IMR-90 (cell line): ENCODE data around the gene SLC22A4. TPM values are rescaled to one million over a fixed set of nuclear protein-coding genes. Genes with fewer than 3 reads are reported as not detected.
A peak's percentile ranks its signal among the peaks of the same experiment; 100 is the strongest.

Source experiments
- ATAC-seq: fragments of 200-7000 bp; cut with Tn5 transposase; 2 replicates; pipeline ENCODE4 v1.9.1; 2020; ENCODE audit warnings: low read depth, mild to moderate bottlenecking, moderate library complexity
- BruUV-seq: library from RNA; stranded (reverse); fragments of 400-500 nt; replicated peaks from 2 replicates; lab custom pipeline; 2021; lab: Mats Ljungman, UMichigan
- CTCF ChIA-PET: fragments of 300-600 bp; formaldehyde crosslinking; extraction: SDS; loops from one replicate; lab custom pipeline; 2021; ENCODE audit warnings: antibody characterized with exemption; lab: Yijun Ruan, JAX
- POLR2A ChIA-PET: fragments of 300-600 bp; sonication (Branson Sonifier 250); formaldehyde crosslinking; loops from one replicate; lab custom pipeline; 2022; ENCODE audit warnings: antibody characterized with exemption; ENCODE audit not compliant: unreplicated experiment; lab: Charles Lee
- DNase-seq: peaks from one replicate; pipeline ENCODE4 v3.0.0; 2013
- H2AFZ ChIP-seq: replicated peaks from 2 replicates; pipeline ENCODE3; 2013; ENCODE audit warnings: low read length, mild to moderate bottlenecking; ENCODE audit not compliant: poor library complexity
- H2AK5ac ChIP-seq: 2 replicates; pipeline ENCODE4 v1.6.1; 2013; ENCODE audit warnings: low read depth, low read length, inconsistent platforms
- H2AK9ac ChIP-seq: replicated peaks from 2 replicates; pipeline ENCODE3; 2013; ENCODE audit warnings: mild to moderate bottlenecking, low read depth, low read length, moderate library complexity; ENCODE audit not compliant: poor library complexity
- H2BK120ac ChIP-seq: 2 replicates; pipeline ENCODE4 v1.6.1; 2013; ENCODE audit warnings: low read depth, low read length, inconsistent platforms
- H2BK15ac ChIP-seq: 3 replicates; pipeline ENCODE4 v1.6.1; 2013; ENCODE audit warnings: low read depth, low read length, inconsistent platforms
- H2BK20ac ChIP-seq: 2 replicates; pipeline ENCODE4 v1.6.1; 2013; ENCODE audit warnings: low read depth, mild to moderate bottlenecking, inconsistent platforms, low read length, moderate library complexity
- H2BK5ac ChIP-seq: 2 replicates; pipeline ENCODE4 v1.6.1; 2013; ENCODE audit warnings: mild to moderate bottlenecking, low read depth, low read length, inconsistent platforms; ENCODE audit not compliant: poor library complexity, severe bottlenecking
- H3K14ac ChIP-seq: replicated peaks from 2 replicates; pipeline ENCODE4 v1.6.1; 2013; ENCODE audit warnings: low read depth, low read length, inconsistent platforms
- H3K18ac ChIP-seq: 2 replicates; pipeline ENCODE4 v1.6.1; 2013; ENCODE audit warnings: low read depth, low read length, control low read depth
- H3K23ac ChIP-seq: 2 replicates; pipeline ENCODE4 v1.6.1; 2013; ENCODE audit warnings: low read depth, low read length, inconsistent platforms
- H3K27ac ChIP-seq: 2 replicates; pipeline ENCODE4 v1.5.1; 2013; ENCODE audit warnings: mild to moderate bottlenecking, control low read depth, low read length; ENCODE audit not compliant: insufficient read depth
- H3K27me3 ChIP-seq: 2 replicates; pipeline ENCODE4 v1.6.1; 2013; ENCODE audit warnings: low read length; ENCODE audit not compliant: control insufficient read depth, insufficient read depth
- H3K36me3 ChIP-seq: 2 replicates; pipeline ENCODE4 v1.6.1; 2013; ENCODE audit warnings: low read length, mixed read lengths; ENCODE audit not compliant: control insufficient read depth, insufficient read depth
- H3K4ac ChIP-seq: 2 replicates; pipeline ENCODE4 v1.6.1; 2013; ENCODE audit warnings: low read depth, low read length, inconsistent platforms
- H3K4me1 ChIP-seq: 2 replicates; pipeline ENCODE4 v1.6.1; 2013; ENCODE audit warnings: low read length, mixed read lengths; ENCODE audit not compliant: control insufficient read depth, insufficient read depth
- H3K4me2 ChIP-seq: 2 replicates; pipeline ENCODE4 v1.6.1; 2013; ENCODE audit warnings: low read depth, mild to moderate bottlenecking, control low read depth, low read length, moderate library complexity
- H3K4me3 ChIP-seq: 2 replicates; pipeline ENCODE4 v1.5.1; 2013; ENCODE audit warnings: low read depth, mild to moderate bottlenecking, control low read depth, low read length, moderate library complexity; ENCODE audit not compliant: insufficient read depth
- H3K56ac ChIP-seq: 2 replicates; pipeline ENCODE4 v1.6.1; 2013; ENCODE audit warnings: low read length, inconsistent platforms; ENCODE audit not compliant: insufficient read depth; ENCODE audit errors: extremely low read depth
- H3K79me1 ChIP-seq, 2 experiments: 2 replicates each; pipeline ENCODE4 v1.6.1; 2013; ENCODE audit warnings: low read length in 2 of 2, inconsistent platforms in 1 of 2, low read depth in 1 of 2
- H3K9ac ChIP-seq: 2 replicates; pipeline ENCODE4 v1.6.1; 2013; ENCODE audit warnings: low read depth, low read length, control low read depth
- H3K9me1 ChIP-seq: 2 replicates; pipeline ENCODE4 v1.6.1; 2013; ENCODE audit warnings: low read length, inconsistent platforms; ENCODE audit not compliant: insufficient read depth
- H3K9me3 ChIP-seq: 2 replicates; pipeline ENCODE4 v1.6.1; 2013; ENCODE audit warnings: low read length; ENCODE audit not compliant: control insufficient read depth, insufficient read depth
- H4K20me1 ChIP-seq: 2 replicates; pipeline ENCODE4 v1.6.1; 2013; ENCODE audit warnings: low read length, inconsistent platforms; ENCODE audit not compliant: insufficient read depth
- H4K5ac ChIP-seq: 2 replicates; pipeline ENCODE4 v1.6.1; 2013; ENCODE audit warnings: mild to moderate bottlenecking, low read depth, low read length, control low read depth
- H4K8ac ChIP-seq, 2 experiments: 2 replicates each; pipeline ENCODE4 v1.6.1; 2013; ENCODE audit warnings: low read depth in 2 of 2, low read length in 2 of 2, control low read depth in 1 of 2, inconsistent platforms in 1 of 2
- H4K91ac ChIP-seq: 2 replicates; pipeline ENCODE4 v1.6.1; 2013; ENCODE audit warnings: low read depth, low read length, inconsistent platforms; ENCODE audit not compliant: insufficient read depth
- CEBPB ChIP-seq: IDR thresholded peaks from 2 replicates; pipeline ENCODE4 v1.6.1; 2012; ENCODE audit warnings: low read depth, low read length, improper control_type of control experiment
- CHD1 ChIP-seq: IDR thresholded peaks from 2 replicates; pipeline ENCODE4 v1.6.1; 2012; ENCODE audit warnings: low read depth, low read length, improper control_type of control experiment
- FOS ChIP-seq: fragments of 150-350 bp; IDR thresholded peaks from 2 replicates; pipeline ENCODE4 v1.6.1; 2016; ENCODE audit warnings: low read depth, low read length
- MAFK ChIP-seq: IDR thresholded peaks from 2 replicates; pipeline ENCODE4 v1.6.1; 2012; ENCODE audit warnings: low read depth, low read length, improper control_type of control experiment
- MAZ ChIP-seq: IDR thresholded peaks from 2 replicates; pipeline ENCODE4 v1.6.1; 2012; ENCODE audit warnings: low read depth, mild to moderate bottlenecking, low read length, improper control_type of control experiment, moderate library complexity, borderline replicate concordance
- NFE2L2 ChIP-seq: fragments of 150-350 bp; IDR thresholded peaks from 2 replicates; pipeline ENCODE4 v1.6.1; 2016; ENCODE audit warnings: low read depth, mild to moderate bottlenecking, low read length
- POLR2A ChIP-seq: IDR thresholded peaks from 2 replicates; pipeline ENCODE4 v1.6.1; 2012; ENCODE audit warnings: mild to moderate bottlenecking, low read depth, low read length
- RAD21 ChIP-seq: IDR thresholded peaks from 2 replicates; pipeline ENCODE4 v1.6.1; 2012; ENCODE audit warnings: low read length, improper control_type of control experiment
- RFX5 ChIP-seq: IDR thresholded peaks from 2 replicates; pipeline ENCODE4 v1.8.0; 2012; ENCODE audit warnings: low read depth, mild to moderate bottlenecking, low read length, moderate library complexity
- SMC3 ChIP-seq: fragments of 150-350 bp; IDR thresholded peaks from 2 replicates; pipeline ENCODE4 v1.6.1; 2016; ENCODE audit warnings: low read depth, mild to moderate bottlenecking, antibody characterized with exemption, low read length, moderate library complexity
- WGBS, 2 experiments: methylation state at CpG; one replicate each; pipeline versions ENCODE4 v1.1.5 to v1.1.7; 2013; ENCODE audit warnings: missing lambda C conversion rate in 2 of 2; ENCODE audit not compliant: insufficient read length in 1 of 2; ENCODE audit errors: extremely low coverage in 2 of 2; 5-methylcytosine and 5-hydroxymethylcytosine counted together
- dilution Hi-C: fragments of 300-500 bp; cut with HindIII; formaldehyde crosslinking; loops from one replicate; pipeline ENCODE4 v1.14.3; 2018; ENCODE audit warnings: low sequenced_read_pairs; ENCODE audit not compliant: unreplicated experiment
- in situ Hi-C: fragments of 300-500 bp; cut with MboI; formaldehyde crosslinking; loops from 3 replicates; pipeline ENCODE4 v1.14.3; 2019; ENCODE audit warnings: low sequenced_read_pairs, inconsistent platforms, mixed read lengths
- intact Hi-C: fragments of 100-400 bp; cut with micrococcal nuclease; formaldehyde crosslinking; loops from 2 replicates; pipeline ENCODE4 v1.10.0; 2022
- polyA plus RNA-seq, 3 experiments: library from polyadenylated mRNA; depleted of rRNA; stranded (reverse); fragments of >200 nt; gene quantifications; 2 replicates each; pipeline ENCODE4 v1.2.3, GENCODE V29; 2012; ENCODE audit warnings: low replicate concordance in 1 of 3
- total RNA-seq: library from RNA; depleted of rRNA; stranded (reverse); fragments of >200 nt; gene quantifications from 2 replicates; pipeline ENCODE4 v1.2.3, GENCODE V29; 2012
- TF ChIP-seq, protein P1 (sequence below): conservative IDR thresholded peaks from 2 replicates; pipeline ENCODE4 v1.5.1; 2012; ENCODE audit warnings: mild to moderate bottlenecking, low read depth, low read length, improper control_type of control experiment
- TF ChIP-seq, protein P2 (sequence below): fragments of 150-350 bp; IDR thresholded peaks from 2 replicates; pipeline ENCODE4 v1.6.1; 2016; ENCODE audit warnings: low read depth, mild to moderate bottlenecking, low read length, moderate library complexity, borderline replicate concordance

SLC22A4 gene
- total and polyA plus RNA-seq, 2 of the 4 experiments (the other 2 are of a cell fraction): 2.6 to 3.2 TPM

DNA sequence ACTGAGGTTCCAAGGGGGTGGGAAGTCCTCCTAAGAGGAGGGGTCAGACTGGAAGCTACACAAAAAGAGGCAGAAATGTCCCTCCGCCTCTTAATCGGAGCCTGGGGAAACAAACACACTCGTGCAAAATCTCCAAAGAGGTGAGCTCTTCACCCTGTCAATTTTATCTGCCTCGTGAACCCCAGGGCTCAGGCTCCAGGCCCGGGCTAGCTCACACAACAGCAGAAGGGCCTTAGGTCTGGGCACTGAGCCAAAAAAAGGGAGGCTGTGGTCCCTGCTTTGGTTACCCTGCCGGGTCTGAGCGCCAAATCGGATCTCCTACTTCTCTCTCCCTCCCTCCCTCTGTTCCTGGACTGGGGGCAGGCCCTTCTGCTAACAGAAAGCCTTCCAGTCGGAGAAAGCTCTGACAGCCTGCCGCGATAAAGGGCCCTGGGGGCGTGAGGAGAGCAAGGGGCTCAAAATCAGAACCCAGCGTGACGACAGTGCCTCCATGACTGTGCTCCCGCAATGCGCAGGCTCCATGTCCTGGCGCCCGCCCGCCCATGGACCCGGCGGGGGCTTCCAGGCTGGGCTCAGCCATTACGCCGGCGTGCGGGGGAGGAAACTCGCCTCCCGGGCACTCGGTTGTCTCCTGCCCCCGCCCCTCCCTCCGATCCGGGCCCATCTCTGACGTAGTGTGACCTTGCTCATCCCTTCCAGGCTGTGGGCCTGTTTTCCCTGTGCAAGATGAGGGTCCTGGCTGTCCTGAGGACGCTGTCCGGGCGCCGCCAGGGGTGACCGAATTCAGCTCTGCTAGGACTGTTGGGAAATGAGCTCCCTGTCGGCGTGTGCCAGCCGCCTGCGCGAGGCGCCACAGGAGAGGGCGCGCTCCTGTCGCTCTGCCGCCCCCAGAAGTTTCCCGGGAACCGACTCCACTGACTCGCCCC, 865 bp upstream of the SLC22A4 start:
- Histone ChIP-seq H3K36me3 (no peaks in the 10 kb centered on the region), H3K9me1 (peaks cover 9% of the 10 kb centered on the region), H3K4me1 (peaks cover 12% of the 10 kb centered on the region), H4K91ac (peak overlapping the region; percentile 92), H2BK120ac (peak overlapping the region; percentile 91), H3K23ac (peak overlapping the region; percentile 82), H3K4me3 (peak overlapping the region; percentile 74), H3K27ac (peak overlapping the region; percentile 99), H2AFZ (peak overlapping the region; percentile 95), H2BK15ac (peak overlapping the region; percentile 72; the same call in 2 of the 3 replicates), H2BK20ac (peak overlapping the region; percentile 27), H4K8ac (peak overlapping the region; percentile 91 to 99), H3K4ac (peak overlapping the region; percentile 94), H3K56ac (peak overlapping the region; percentile 91), H3K14ac (peak overlapping the region; percentile 90), H3K9me3 (no peaks in the 10 kb centered on the region), H3K27me3 (no peaks in the 10 kb centered on the region), H3K79me1 (peaks cover 11 to 41% of the 10 kb centered on the region in 2 experiments; a peak in 3 of 4 replicates), H4K5ac (peak overlapping the region; percentile 66), H3K9ac (peak overlapping the region; percentile 90), H2AK9ac (peak overlapping the region; percentile 88), H3K4me2 (peak overlapping the region; percentile 76), H2BK5ac (peak overlapping the region; percentile 91), H2AK5ac (peak overlapping the region; percentile 16; the same call in 1 of the 2 replicates), H4K20me1 (no peaks in the 10 kb centered on the region), H3K18ac (peak overlapping the region; percentile 79)
- intact Hi-C loops: loop anchor here (5.0 kb wide), 1 partner anchor 214 kb away; no protein-coding TSS in a partner anchor
- DNase-seq: peak; percentile 87
- in situ Hi-C loops: no loop called here
- dilution Hi-C loops: no loop called here
- CTCF ChIA-PET: interaction anchor here (0.6 to 1.7 kb wide), 6 partner anchors 11 to 1911 kb away, joined by 3 to 4 read pairs (median 3); partner anchors contain the start of gene P4HA2
- no TSS peak for BruUV-seq
- POLR2A ChIA-PET: interaction anchor here (0.7 kb wide), 1 partner anchor 55 kb away, joined by 5 read pairs; no protein-coding TSS in a partner anchor
- 2% methylated on average over 25 of the region's 50 CpGs; no CpG with 5 or more reads in 1 of the 2 experiments for WGBS, 2 experiments
- peak; percentile 59 for ATAC-seq
- TF ChIP-seq SMC3 (no peak), NFE2L2 (no peak), POLR2A (peak; percentile 63), RFX5 (no peak), FOS (0 out of 2 replicates have a peak, but pooled peaks have one; percentile 9), CEBPB (0 out of 2 replicates have a peak, but pooled peaks have one; percentile 38), RAD21 (no peak; the same call in 1 of the 2 replicates), CHD1 (no peak; the same call in 1 of the 2 replicates), MAZ (peak; percentile 94), MAFK (no peak)
- TF ChIP-seq, protein P1, sequence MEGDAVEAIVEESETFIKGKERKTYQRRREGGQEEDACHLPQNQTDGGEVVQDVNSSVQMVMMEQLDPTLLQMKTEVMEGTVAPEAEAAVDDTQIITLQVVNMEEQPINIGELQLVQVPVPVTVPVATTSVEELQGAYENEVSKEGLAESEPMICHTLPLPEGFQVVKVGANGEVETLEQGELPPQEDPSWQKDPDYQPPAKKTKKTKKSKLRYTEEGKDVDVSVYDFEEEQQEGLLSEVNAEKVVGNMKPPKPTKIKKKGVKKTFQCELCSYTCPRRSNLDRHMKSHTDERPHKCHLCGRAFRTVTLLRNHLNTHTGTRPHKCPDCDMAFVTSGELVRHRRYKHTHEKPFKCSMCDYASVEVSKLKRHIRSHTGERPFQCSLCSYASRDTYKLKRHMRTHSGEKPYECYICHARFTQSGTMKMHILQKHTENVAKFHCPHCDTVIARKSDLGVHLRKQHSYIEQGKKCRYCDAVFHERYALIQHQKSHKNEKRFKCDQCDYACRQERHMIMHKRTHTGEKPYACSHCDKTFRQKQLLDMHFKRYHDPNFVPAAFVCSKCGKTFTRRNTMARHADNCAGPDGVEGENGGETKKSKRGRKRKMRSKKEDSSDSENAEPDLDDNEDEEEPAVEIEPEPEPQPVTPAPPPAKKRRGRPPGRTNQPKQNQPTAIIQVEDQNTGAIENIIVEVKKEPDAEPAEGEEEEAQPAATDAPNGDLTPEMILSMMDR: 0 out of 2 replicates have a peak, but pooled peaks have one; percentile 21
- TF ChIP-seq, protein P2, sequence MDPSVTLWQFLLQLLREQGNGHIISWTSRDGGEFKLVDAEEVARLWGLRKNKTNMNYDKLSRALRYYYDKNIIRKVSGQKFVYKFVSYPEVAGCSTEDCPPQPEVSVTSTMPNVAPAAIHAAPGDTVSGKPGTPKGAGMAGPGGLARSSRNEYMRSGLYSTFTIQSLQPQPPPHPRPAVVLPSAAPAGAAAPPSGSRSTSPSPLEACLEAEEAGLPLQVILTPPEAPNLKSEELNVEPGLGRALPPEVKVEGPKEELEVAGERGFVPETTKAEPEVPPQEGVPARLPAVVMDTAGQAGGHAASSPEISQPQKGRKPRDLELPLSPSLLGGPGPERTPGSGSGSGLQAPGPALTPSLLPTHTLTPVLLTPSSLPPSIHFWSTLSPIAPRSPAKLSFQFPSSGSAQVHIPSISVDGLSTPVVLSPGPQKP: no peak
